ENCODE measurements around the gene DLG2.

The DLG2 gene

DNA sequence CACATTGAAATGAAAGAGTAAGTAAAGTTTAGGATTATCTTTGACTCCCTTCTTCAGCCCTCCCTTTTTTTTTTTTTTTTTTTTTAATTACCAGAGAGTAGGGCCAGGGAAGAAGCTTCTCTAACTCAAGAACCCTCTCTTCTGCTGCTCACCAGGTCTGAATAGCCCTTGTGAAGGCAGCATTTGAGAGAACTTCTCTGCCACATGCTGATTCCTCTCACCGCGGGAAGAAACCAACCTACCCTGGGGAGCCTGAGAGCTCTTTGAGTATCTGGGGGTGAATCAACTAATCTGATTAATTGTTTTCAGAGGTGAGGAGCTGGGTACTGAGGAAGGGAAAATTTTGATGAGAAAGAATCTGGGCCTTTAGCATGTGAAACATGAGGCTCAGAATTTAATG lies 1906.5 kb downstream of the DLG2 start:
- H3K9me3 ChIP-seq = no peaks in the 10 kb centered on the region
- no peak overlapping the region for H3K27ac ChIP-seq
- H3K27me3 ChIP-seq = peaks cover 18% of the 10 kb centered on the region
- H3K4me3 ChIP-seq (ENCODE audit: low read depth in 1 of 2, low read length in 1 of 2) = no peak overlapping the region
- no peaks in the 10 kb centered on the region for H3K36me3 ChIP-seq
- TF ChIP-seq CTCF (IDR thresholded peaks at IDR 0.05) = no peak
- H3K4me1 ChIP-seq (ENCODE audit: control insufficient read depth in 1 of 2, insufficient read depth in 1 of 2, low read depth in 1 of 2, low read length in 1 of 2) = no peaks in the 10 kb centered on the region

- no peaks in the 10 kb centered on the region for H3K36me3 ChIP-seq
- H3K4me1 ChIP-seq (ENCODE audit: control insufficient read depth in 1 of 2, insufficient read depth in 1 of 2, low read depth in 1 of 2, low read length in 1 of 2) = no peaks in the 10 kb centered on the region
- H3K4me3 ChIP-seq (ENCODE audit: low read depth in 1 of 2, low read length in 1 of 2) = no peak overlapping the region
- TF ChIP-seq CTCF (IDR thresholded peaks at IDR 0.05) = no peak
- no peaks in the 10 kb centered on the region for H3K27me3 ChIP-seq
- no peak overlapping the region for H3K27ac ChIP-seq
- no peaks in the 10 kb centered on the region for H3K9me3 ChIP-seq
Measured at GRCh38 chr11:83717537-83717936, 1909.6 kb downstream of the DLG2 start.

DNA sequence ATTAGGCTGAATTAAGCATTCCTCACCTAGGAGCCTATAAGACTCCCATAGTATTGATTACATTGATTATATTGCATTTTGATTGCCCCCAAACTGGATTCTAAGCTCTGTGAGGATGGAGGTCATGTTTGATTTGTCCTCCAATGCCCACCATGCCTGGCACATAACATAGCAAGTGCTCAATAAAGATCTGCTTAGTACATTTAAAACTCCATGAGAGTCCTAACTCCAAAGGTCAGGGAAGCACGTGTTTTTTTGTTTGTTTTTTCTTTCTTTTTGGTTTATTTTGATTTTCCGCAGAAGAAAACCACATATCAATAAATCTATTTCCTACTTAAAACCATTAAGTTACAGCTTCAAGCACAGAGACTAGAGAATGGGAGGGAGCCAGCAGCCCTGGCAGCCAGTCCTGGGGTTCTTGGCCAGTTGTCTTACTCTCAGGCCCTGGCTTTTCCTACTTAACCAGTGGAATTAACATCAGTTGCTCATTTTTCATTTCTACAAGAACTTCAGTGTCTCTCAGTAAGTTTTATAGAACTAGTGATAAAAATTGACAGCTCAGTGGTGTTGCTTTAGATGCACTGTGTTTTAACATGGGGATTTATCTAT lies 1911.1 kb downstream of the DLG2 start:
- Histone ChIP-seq H3K9me3 (no peaks in the 10 kb centered on the region), H3K36me3 (no peaks in the 10 kb centered on the region), H3K4me1 (ENCODE audit: control insufficient read depth in 1 of 2, insufficient read depth in 1 of 2, low read depth in 1 of 2, low read length in 1 of 2) (no peaks in the 10 kb centered on the region), H3K4me3 (ENCODE audit: low read depth in 1 of 2, low read length in 1 of 2) (no peak overlapping the region), H3K27ac (no peak overlapping the region), H3K27me3 (no peaks in the 10 kb centered on the region)
- TF ChIP-seq CTCF (IDR thresholded peaks at IDR 0.05) = no peak

GRCh38 chr11:83713708-83714107 lies 1913.4 kb downstream of the DLG2 start:
- Histone ChIP-seq H3K4me3 (ENCODE audit: low read depth in 1 of 2, low read length in 1 of 2) (no peak overlapping the region), H3K9me3 (no peaks in the 10 kb centered on the region), H3K27me3 (no peaks in the 10 kb centered on the region), H3K27ac (no peak overlapping the region), H3K4me1 (ENCODE audit: control insufficient read depth in 1 of 2, insufficient read depth in 1 of 2, low read depth in 1 of 2, low read length in 1 of 2) (no peaks in the 10 kb centered on the region), H3K36me3 (no peaks in the 10 kb centered on the region)
- TF ChIP-seq CTCF (IDR thresholded peaks at IDR 0.05) = no peak

DNA sequence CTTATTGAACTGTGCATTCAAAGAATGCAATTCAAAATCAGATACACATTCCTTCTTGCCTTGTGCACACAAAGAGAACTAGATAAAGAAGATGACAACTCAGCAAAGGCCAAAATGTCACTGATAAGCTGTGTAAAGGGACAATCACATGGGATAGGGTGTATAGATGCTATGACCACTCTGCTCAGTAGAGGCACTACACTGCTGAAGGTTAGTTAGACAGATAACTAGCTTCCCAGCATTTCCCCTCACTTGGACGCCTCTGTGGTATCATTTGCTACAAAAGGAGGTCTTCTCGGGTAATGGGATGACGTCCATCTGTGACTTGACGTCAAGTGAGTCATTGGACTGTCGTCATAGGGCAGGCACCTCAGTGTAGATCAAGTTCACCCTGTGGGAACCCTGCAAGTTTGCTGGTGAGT lies 1916.0 kb downstream of the DLG2 start:
- H3K27me3 ChIP-seq = no peaks in the 10 kb centered on the region
- no peaks in the 10 kb centered on the region for H3K4me1 ChIP-seq (ENCODE audit: control insufficient read depth in 1 of 2, insufficient read depth in 1 of 2, low read depth in 1 of 2, low read length in 1 of 2)
- no peak for TF ChIP-seq CTCF (IDR thresholded peaks at IDR 0.05)
- H3K4me3 ChIP-seq (ENCODE audit: low read depth in 1 of 2, low read length in 1 of 2) = no peak overlapping the region
- H3K36me3 ChIP-seq = no peaks in the 10 kb centered on the region
- no peaks in the 10 kb centered on the region for H3K9me3 ChIP-seq
- no peak overlapping the region for H3K27ac ChIP-seq

DNA sequence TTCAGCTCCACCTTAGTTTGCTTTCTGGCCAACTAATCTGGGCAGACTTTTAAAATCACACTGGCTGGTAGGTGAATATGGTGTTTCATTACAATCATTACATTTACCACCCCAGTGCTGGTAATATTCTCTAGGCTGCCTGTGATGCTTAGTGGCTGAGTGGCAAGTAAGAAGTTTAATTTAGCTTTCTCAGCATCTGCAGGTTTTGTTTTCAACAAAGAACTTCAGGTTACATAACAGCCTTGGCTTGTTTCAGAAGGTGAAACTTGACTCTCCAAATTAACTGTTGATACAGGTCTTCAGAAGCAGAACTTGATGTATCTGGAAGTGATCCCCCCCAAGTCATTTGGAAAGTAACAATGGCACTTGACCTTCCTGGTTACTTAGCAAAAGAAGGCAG lies 1917.7 kb downstream of the DLG2 start:
- H3K36me3 ChIP-seq = no peaks in the 10 kb centered on the region
- no peaks in the 10 kb centered on the region for H3K9me3 ChIP-seq
- H3K4me3 ChIP-seq (ENCODE audit: low read depth in 1 of 2, low read length in 1 of 2) = no peak overlapping the region
- no peaks in the 10 kb centered on the region for H3K4me1 ChIP-seq (ENCODE audit: control insufficient read depth in 1 of 2, insufficient read depth in 1 of 2, low read depth in 1 of 2, low read length in 1 of 2)
- no peak overlapping the region for H3K27ac ChIP-seq
- H3K27me3 ChIP-seq = no peaks in the 10 kb centered on the region
- no peak for TF ChIP-seq CTCF (IDR thresholded peaks at IDR 0.05)

Data from neutrophil (primary cell).